Mesenteric fat pad (tissue), 1 donor: Measurements from ENCODE around the gene C1orf122. TPM values are rescaled to one million over a fixed set of nuclear protein-coding genes. Genes with fewer than 3 reads are reported as not detected.

Experiments
- DNase-seq: peaks from one replicate; pipeline ENCODE4 v3.0.0-alpha.2; 2020; ENCODE audit warnings: low spot score
- total RNA-seq: library from RNA; stranded (reverse); fragmentation: NEBNext Ultra II Directional; extraction: Animal tissue kit (Norgen Biotek cat#: 25700); gene quantifications from one replicate; pipeline ENCODE4 v1.2.1, GENCODE V29; 2021
- donor health status: DM: yes; HTN: yes; CAD: no.

C1orf122 gene
- total RNA-seq, 1 donor from 2014 or later = 44.9 TPM

- no peak for DNase-seq
Measured at GRCh38 chr1:37845049-37845646, 37.6 kb downstream of the C1orf122 start.

- DNase-seq = no peak
Measured at GRCh38 chr1:37845786-37846185, 38.2 kb downstream of the C1orf122 start.

GRCh38 chr1:37846647-37847339 lies 39.2 kb downstream of the C1orf122 start:
- no peak for DNase-seq

GRCh38 chr1:37849480-37849879 lies 41.9 kb downstream of the C1orf122 start:
- DNase-seq = no peak

GRCh38 chr1:37850352-37850955 lies 42.9 kb downstream of the C1orf122 start:
- no peak for DNase-seq

GRCh38 chr1:37851262-37851661 lies 43.7 kb downstream of the C1orf122 start:
- no peak for DNase-seq

- no peak for DNase-seq
Measured at GRCh38 chr1:37851782-37852210, 44.2 kb downstream of the C1orf122 start.

GRCh38 chr1:37853157-37853556 lies 45.6 kb downstream of the C1orf122 start:
- DNase-seq = no peak

GRCh38 chr1:37854406-37854805 lies 46.8 kb downstream of the C1orf122 start:
- no peak for DNase-seq

Other genes with a start within 250 kb of the C1orf122 start
- 53.0 TPM for gene GNL2, start 211.9 kb upstream of the C1orf122 start, total RNA-seq
- 3.1 TPM for gene RSPO1, start 172.9 kb upstream of the C1orf122 start, total RNA-seq
- 0.35 TPM for gene CDCA8, start 115.3 kb upstream of the C1orf122 start, total RNA-seq
- not detected for gene EPHA10, start 42.7 kb upstream of the C1orf122 start, total RNA-seq
- gene MANEAL, start 13.9 kb upstream of the C1orf122 start, total RNA-seq = 1.5 TPM
- 16.2 TPM for gene YRDC, start 418 bp downstream of the C1orf122 start, total RNA-seq
- gene MTF1, start 51.8 kb downstream of the C1orf122 start, total RNA-seq = 34.1 TPM
- gene INPP5B, start 139.3 kb downstream of the C1orf122 start, total RNA-seq = 28.8 TPM
- 46.7 TPM for gene SF3A3, start 182.2 kb downstream of the C1orf122 start, total RNA-seq
- gene FHL3, start 197.7 kb downstream of the C1orf122 start, total RNA-seq = 13.6 TPM
- 35.3 TPM for gene UTP11, start 204.9 kb downstream of the C1orf122 start, total RNA-seq
- gene POU3F1, start 239.0 kb downstream of the C1orf122 start, total RNA-seq = 0.19 TPM